Measurements from ENCODE around the gene GPRC5C. TPM values are rescaled to one million over a fixed set of nuclear protein-coding genes. Genes with fewer than 3 reads are reported as not detected.

GPRC5C gene
- total and polyA plus RNA-seq, 2 of the 13 experiments (the other 11 are each of a cell fraction or from before 2014, with no cell fraction given), result 85.6 to 300 TPM

- TF ChIP-seq HMGXB4 (CRISPR knock-in tag; IDR thresholded peaks at IDR 0.05; ENCODE audit: borderline replicate concordance in 1 of 2, low read depth in 1 of 2), result peak in 1 of 2 experiments; percentile 43; a peak in 1 of 4 replicates
- TF ChIP-seq HDAC2 (CRISPR knock-in tag; IDR thresholded peaks at IDR 0.05), result no peak
- 0 out of 2 replicates have a peak, but pooled peaks have one; percentile 54 for TF ChIP-seq THAP8 (CRISPR knock-in tag; IDR thresholded peaks at IDR 0.05; ENCODE audit: borderline replicate concordance)
- TF ChIP-seq ZMYM4 (CRISPR knock-in tag; IDR thresholded peaks at IDR 0.05), result no peak
- no peak for TF ChIP-seq CHD4 (IDR thresholded peaks at IDR 0.05; ENCODE audit: borderline replicate concordance, low read length)
- TF ChIP-seq KLF15 (CRISPR knock-in tag; IDR thresholded peaks at IDR 0.05; ENCODE audit: borderline replicate concordance), result no peak
- peak; percentile 94 for TF ChIP-seq CTCF (CRISPR knock-in tag; IDR thresholded peaks at IDR 0.05)
- no peak for TF ChIP-seq ZNF343 (CRISPR knock-in tag; IDR thresholded peaks at IDR 0.05)
- TF ChIP-seq ZNF510 (CRISPR knock-in tag; IDR thresholded peaks at IDR 0.05; ENCODE audit: low read depth), result no peak
- TF ChIP-seq ARID3A (IDR thresholded peaks at IDR 0.05; ENCODE audit: low read depth, low read length), result peak; percentile 74
- no peak for TF ChIP-seq LBX2 (CRISPR knock-in tag; IDR thresholded peaks at IDR 0.05; ENCODE audit: borderline replicate concordance)
- peak; percentile 89 for TF ChIP-seq RAD21 (CRISPR knock-in tag; IDR thresholded peaks at IDR 0.05)
- no peak; the same call in 1 of the 2 replicates for TF ChIP-seq ELF3 (CRISPR knock-in tag; IDR thresholded peaks at IDR 0.05)
- TF ChIP-seq ZNF75D (CRISPR knock-in tag; IDR thresholded peaks at IDR 0.05; ENCODE audit: borderline replicate concordance), result no peak
- peak; percentile 36 for TF ChIP-seq TEAD3 (CRISPR knock-in tag; optimal IDR thresholded peaks at IDR 0.05; ENCODE audit: borderline replicate concordance)
- TF ChIP-seq GTF2F1 (IDR thresholded peaks at IDR 0.05; ENCODE audit: low read length), result no peak
- TF ChIP-seq AGO2 (optimal IDR thresholded peaks at IDR 0.05; ENCODE audit: low read depth, low read length), result no peak
- no peak for TF ChIP-seq ZFP37 (CRISPR knock-in tag; IDR thresholded peaks at IDR 0.05; ENCODE audit: borderline replicate concordance)
- TF ChIP-seq KLF13 (CRISPR knock-in tag; IDR thresholded peaks at IDR 0.05), result no peak
- TF ChIP-seq FOXA1 (IDR thresholded peaks at IDR 0.05), result no peak
- TF ChIP-seq FOXA1 (CRISPR knock-in tag; IDR thresholded peaks at IDR 0.05), result no peak
- TF ChIP-seq ZBTB8A (CRISPR knock-in tag; IDR thresholded peaks at IDR 0.05; ENCODE audit: borderline replicate concordance, low read depth), result no peak
- TF ChIP-seq MYPOP (CRISPR knock-in tag; IDR thresholded peaks at IDR 0.05), result peak; percentile 54; the same call in 1 of the 2 replicates
- no peak for TF ChIP-seq SNAI1 (CRISPR knock-in tag; IDR thresholded peaks at IDR 0.05; ENCODE audit: borderline replicate concordance)
These were observed 61.5 kb downstream of the GPRC5C start (continued) for GRCh38 chr17:74493331-74493833.

All from HepG2 (cell line).